ENCODE measurements around the gene PGLYRP2.

Gene PGLYRP2

GRCh38 chr19:15426485-15427349 is 52.6 kb downstream of the PGLYRP2 start (continued):
- no peak for TF ChIP-seq KLF8 (tag by site-specific recombination; IDR thresholded peaks at IDR 0.05)

- ChIA-PET CTCF (no interaction called here), POLR2A (no interaction called here)
- Histone ChIP-seq H3K4me3 (ENCODE audit: low read depth, low read length) (no peak overlapping the region), H3K9me3 (ENCODE audit: control insufficient read depth, insufficient read depth, low read depth, low read length) (no peaks in the 10 kb centered on the region), H3K36me3 (ENCODE audit: control insufficient read depth in 2 of 2, insufficient read depth in 1 of 2, low read length in 2 of 2) (peaks cover 11 to 78% of the 10 kb centered on the region in 2 experiments), H3K4me1 (ENCODE audit: control insufficient read depth, insufficient read depth, low read length) (no peaks in the 10 kb centered on the region), H3K27ac (ENCODE audit: extremely low read depth, low read depth, low read length) (no peak overlapping the region)
- TF ChIP-seq ZNF624 (tag by site-specific recombination; IDR thresholded peaks at IDR 0.05) = no peak
These were observed 53.9 kb downstream of the PGLYRP2 start for GRCh38 chr19:15425321-15425950.

- CTCF ChIA-PET = interaction anchor here (0.6 kb wide), 1 partner anchor 40 kb away, joined by 3 read pairs; the partner anchor contains the start of gene RASAL3
- Histone ChIP-seq H3K9me3 (ENCODE audit: control insufficient read depth, insufficient read depth, low read depth, low read length) (no peaks in the 10 kb centered on the region), H3K36me3 (ENCODE audit: control insufficient read depth in 2 of 2, insufficient read depth in 1 of 2, low read length in 2 of 2) (peaks cover 11 to 71% of the 10 kb centered on the region in 2 experiments), H3K27ac (ENCODE audit: extremely low read depth, low read depth, low read length) (no peak overlapping the region), H3K4me1 (ENCODE audit: control insufficient read depth, insufficient read depth, low read length) (no peaks in the 10 kb centered on the region), H3K4me3 (ENCODE audit: low read depth, low read length) (no peak overlapping the region)
- POLR2A ChIA-PET = no interaction called here
- no peak for TF ChIP-seq FEZF1 (tag by site-specific recombination; IDR thresholded peaks at IDR 0.05)
- TF ChIP-seq OSR2 (tag by site-specific recombination; IDR thresholded peaks at IDR 0.05) = no peak
- no peak for TF ChIP-seq GLIS2 (tag by site-specific recombination; IDR thresholded peaks at IDR 0.05)
- TF ChIP-seq ZNF16 (tag by site-specific recombination; IDR thresholded peaks at IDR 0.05; ENCODE audit: low read depth) = no peak
- TF ChIP-seq ZBTB8A (tag by site-specific recombination; IDR thresholded peaks at IDR 0.05) = no peak
- TF ChIP-seq ATF2 (tag by site-specific recombination; IDR thresholded peaks at IDR 0.05; ENCODE audit: low read depth) = no peak
- TF ChIP-seq ZNF529 (tag by site-specific recombination; IDR thresholded peaks at IDR 0.05; ENCODE audit: insufficient replicate concordance) = no peak
- TF ChIP-seq, protein P1, sequence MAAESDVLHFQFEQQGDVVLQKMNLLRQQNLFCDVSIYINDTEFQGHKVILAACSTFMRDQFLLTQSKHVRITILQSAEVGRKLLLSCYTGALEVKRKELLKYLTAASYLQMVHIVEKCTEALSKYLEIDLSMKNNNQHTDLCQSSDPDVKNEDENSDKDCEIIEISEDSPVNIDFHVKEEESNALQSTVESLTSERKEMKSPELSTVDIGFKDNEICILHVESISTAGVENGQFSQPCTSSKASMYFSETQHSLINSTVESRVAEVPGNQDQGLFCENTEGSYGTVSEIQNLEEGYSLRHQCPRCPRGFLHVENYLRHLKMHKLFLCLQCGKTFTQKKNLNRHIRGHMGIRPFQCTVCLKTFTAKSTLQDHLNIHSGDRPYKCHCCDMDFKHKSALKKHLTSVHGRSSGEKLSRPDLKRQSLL (tag by site-specific recombination; IDR thresholded peaks at IDR 0.05) = no peak
- no peak for TF ChIP-seq ZNF843 (tag by site-specific recombination; IDR thresholded peaks at IDR 0.05)
- no peak for TF ChIP-seq ZNF776 (tag by site-specific recombination; IDR thresholded peaks at IDR 0.05; ENCODE audit: borderline replicate concordance)
These were observed 54.5 kb downstream of the PGLYRP2 start for GRCh38 chr19:15424692-15425272.

GRCh38 chr19:15424121-15424520 is 55.2 kb downstream of the PGLYRP2 start:
- Histone ChIP-seq H3K4me1 (ENCODE audit: control insufficient read depth, insufficient read depth, low read length) (peaks cover 3% of the 10 kb centered on the region; the same call in 1 of the 2 replicates), H3K36me3 (ENCODE audit: control insufficient read depth in 2 of 2, insufficient read depth in 1 of 2, low read length in 2 of 2) (peaks cover 11 to 68% of the 10 kb centered on the region in 2 experiments), H3K27ac (ENCODE audit: extremely low read depth, low read depth, low read length) (no peak overlapping the region), H3K4me3 (ENCODE audit: low read depth, low read length) (no peak overlapping the region), H3K9me3 (ENCODE audit: control insufficient read depth, insufficient read depth, low read depth, low read length) (no peaks in the 10 kb centered on the region)
- TF ChIP-seq, protein P2, sequence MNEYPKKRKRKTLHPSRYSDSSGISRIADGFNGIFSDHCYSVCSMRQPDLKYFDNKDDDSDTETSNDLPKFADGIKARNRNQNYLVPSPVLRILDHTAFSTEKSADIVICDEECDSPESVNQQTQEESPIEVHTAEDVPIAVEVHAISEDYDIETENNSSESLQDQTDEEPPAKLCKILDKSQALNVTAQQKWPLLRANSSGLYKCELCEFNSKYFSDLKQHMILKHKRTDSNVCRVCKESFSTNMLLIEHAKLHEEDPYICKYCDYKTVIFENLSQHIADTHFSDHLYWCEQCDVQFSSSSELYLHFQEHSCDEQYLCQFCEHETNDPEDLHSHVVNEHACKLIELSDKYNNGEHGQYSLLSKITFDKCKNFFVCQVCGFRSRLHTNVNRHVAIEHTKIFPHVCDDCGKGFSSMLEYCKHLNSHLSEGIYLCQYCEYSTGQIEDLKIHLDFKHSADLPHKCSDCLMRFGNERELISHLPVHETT (tag by site-specific recombination; IDR thresholded peaks at IDR 0.05) = no peak
- no peak for TF ChIP-seq SETDB1 (IDR thresholded peaks at IDR 0.05; ENCODE audit: insufficient read length, low read length)
- no peak for TF ChIP-seq ZNF837 (tag by site-specific recombination; IDR thresholded peaks at IDR 0.05)
- TF ChIP-seq ZNF416 (tag by site-specific recombination; IDR thresholded peaks at IDR 0.05) = no peak
- TF ChIP-seq ZNF555 (tag by site-specific recombination; conservative IDR thresholded peaks at IDR 0.05) = no peak
- CTCF ChIA-PET = interaction anchor here (0.6 kb wide), 1 partner anchor 40 kb away, joined by 3 read pairs; the partner anchor contains the start of gene RASAL3
- POLR2A ChIA-PET = no interaction called here
